AG04450 (cell line): ENCODE data around the gene ARL6IP4. TPM values are rescaled to one million over a fixed set of nuclear protein-coding genes. Genes with fewer than 3 reads are reported as not detected.
"Not testable (repeated sequence)": the region's sequence is repeated elsewhere in the genome, so short reads cannot be mapped to it uniquely, and the experiment has no call there.

Experiments
- CTCF ChIA-PET: fragments of 300-600, 350-600 bp; formaldehyde crosslinking; extraction: SDS; loops from one replicate; lab custom pipeline; 2022; ENCODE audit warnings: antibody characterized with exemption, inconsistent platforms; lab: Charles Lee
- POLR2A ChIA-PET: fragments of 350-600 bp; formaldehyde crosslinking; extraction: SDS; loops from one replicate; lab custom pipeline; 2021; ENCODE audit warnings: antibody characterized with exemption, inconsistent platforms; lab: Yijun Ruan, JAX
- DNase-seq: peaks from one replicate; pipeline ENCODE4 v3.0.0-alpha.2; 2011; ENCODE audit warnings: low read depth, low spot score
- H3K27ac ChIP-seq: one replicate; pipeline ENCODE4 v1.5.1; 2012; ENCODE audit warnings: low read depth, low read length, control low read depth
- H3K27me3 ChIP-seq: one replicate; pipeline ENCODE4 v1.6.0; 2012; ENCODE audit warnings: low read length; ENCODE audit not compliant: control insufficient read depth, insufficient read depth
- H3K4me3 ChIP-seq: 2 replicates; pipeline ENCODE4 v1.5.1; 2011; ENCODE audit warnings: mild to moderate bottlenecking, low read depth, low read length, control low read depth
- H3K9me3 ChIP-seq: 2 replicates; pipeline ENCODE4 v1.5.1; 2012; ENCODE audit warnings: low read length; ENCODE audit not compliant: control insufficient read depth, insufficient read depth
- polyA plus RNA-seq: library from polyadenylated mRNA; depleted of rRNA; stranded (reverse); fragments of >200 nt; gene quantifications from 2 replicates; pipeline ENCODE4 v1.2.3, GENCODE V29; 2011
- TF ChIP-seq, protein P1 (sequence below): IDR thresholded peaks from 2 replicates; pipeline ENCODE4 v1.5.1; 2011; ENCODE audit warnings: low read depth, low read length, control low read depth, inconsistent platforms

The ARL6IP4 gene
- polyA plus RNA-seq, 1 experiment = 185 TPM

DNA sequence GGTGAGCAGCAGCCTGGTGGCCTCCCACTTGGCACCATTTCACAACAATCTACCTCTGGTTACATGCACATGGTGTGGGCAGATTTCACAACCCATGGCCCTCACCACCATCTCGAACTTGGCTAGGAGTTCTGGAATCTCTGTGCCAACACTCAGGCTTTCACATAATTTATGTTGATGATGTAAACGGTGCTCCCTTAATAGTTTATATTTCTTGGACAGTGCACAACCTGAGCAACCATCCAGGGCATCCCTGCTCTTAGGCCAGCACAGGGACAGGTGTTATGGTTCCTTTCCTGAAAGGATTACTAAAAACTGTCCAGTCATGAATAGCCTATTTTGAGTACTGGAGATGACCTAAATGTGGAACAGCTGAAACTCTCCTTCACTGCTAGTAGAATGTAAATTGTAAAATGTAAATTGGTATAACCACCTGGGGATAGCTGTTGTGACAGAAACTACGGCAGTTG, 42.8 kb upstream of the ARL6IP4 start:
- H3K4me3 ChIP-seq = no peak overlapping the region
- no peaks in the 10 kb centered on the region for H3K27me3 ChIP-seq
- ChIA-PET CTCF (no interaction called here), POLR2A (no interaction called here)
- no peak overlapping the region for H3K27ac ChIP-seq
- H3K9me3 ChIP-seq = peaks cover 5% of the 10 kb centered on the region; the same call in 1 of the 2 replicates
- TF ChIP-seq, protein P1, sequence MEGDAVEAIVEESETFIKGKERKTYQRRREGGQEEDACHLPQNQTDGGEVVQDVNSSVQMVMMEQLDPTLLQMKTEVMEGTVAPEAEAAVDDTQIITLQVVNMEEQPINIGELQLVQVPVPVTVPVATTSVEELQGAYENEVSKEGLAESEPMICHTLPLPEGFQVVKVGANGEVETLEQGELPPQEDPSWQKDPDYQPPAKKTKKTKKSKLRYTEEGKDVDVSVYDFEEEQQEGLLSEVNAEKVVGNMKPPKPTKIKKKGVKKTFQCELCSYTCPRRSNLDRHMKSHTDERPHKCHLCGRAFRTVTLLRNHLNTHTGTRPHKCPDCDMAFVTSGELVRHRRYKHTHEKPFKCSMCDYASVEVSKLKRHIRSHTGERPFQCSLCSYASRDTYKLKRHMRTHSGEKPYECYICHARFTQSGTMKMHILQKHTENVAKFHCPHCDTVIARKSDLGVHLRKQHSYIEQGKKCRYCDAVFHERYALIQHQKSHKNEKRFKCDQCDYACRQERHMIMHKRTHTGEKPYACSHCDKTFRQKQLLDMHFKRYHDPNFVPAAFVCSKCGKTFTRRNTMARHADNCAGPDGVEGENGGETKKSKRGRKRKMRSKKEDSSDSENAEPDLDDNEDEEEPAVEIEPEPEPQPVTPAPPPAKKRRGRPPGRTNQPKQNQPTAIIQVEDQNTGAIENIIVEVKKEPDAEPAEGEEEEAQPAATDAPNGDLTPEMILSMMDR = no peak
- DNase-seq = no peak

DNA sequence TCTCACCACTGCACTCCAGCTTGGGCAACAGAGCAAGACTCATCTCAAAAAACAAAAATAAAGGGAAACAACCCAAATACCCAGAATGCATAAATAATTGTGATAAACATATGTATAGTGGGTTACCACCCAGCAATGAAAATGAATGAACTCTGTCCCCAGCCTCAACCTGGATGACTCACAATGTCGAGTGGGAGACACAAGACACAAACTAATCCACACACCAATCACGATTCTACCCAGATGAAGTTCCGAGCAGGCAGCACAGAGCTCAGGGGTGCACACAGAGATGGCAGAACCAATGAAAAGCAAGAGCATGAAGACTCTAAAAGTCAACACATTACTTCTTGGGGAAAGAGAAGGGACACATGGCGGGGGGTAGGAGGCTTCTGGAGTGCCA, 41.4 kb upstream of the ARL6IP4 start:
- TF ChIP-seq, protein P1 = no peak
- ChIA-PET POLR2A (no interaction called here), CTCF (no interaction called here)
- Histone ChIP-seq H3K27me3 (no peaks in the 10 kb centered on the region), H3K9me3 (peaks cover 5% of the 10 kb centered on the region; the same call in 1 of the 2 replicates), H3K4me3 (no peak overlapping the region), H3K27ac (no peak overlapping the region)
- DNase-seq = no peak

DNA sequence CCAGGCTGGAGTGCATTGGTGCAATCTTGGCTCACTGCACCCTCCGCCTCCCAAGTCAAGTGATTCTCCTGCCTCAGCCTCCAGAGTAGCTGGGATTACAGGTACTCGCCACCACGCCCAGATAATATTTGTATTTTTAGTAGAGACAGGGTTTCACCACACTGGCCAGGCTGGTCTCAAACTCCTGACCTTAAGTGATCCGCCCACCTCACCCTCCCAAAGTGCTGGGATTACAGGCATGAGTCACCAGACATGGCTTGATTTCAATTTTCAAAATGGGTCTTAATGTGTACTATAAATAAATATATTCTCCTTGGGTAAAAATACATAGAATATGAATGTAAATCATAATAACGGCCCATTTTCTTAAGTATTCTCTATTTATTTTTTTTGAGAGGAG, 39.1 kb upstream of the ARL6IP4 start:
- H3K27ac ChIP-seq = peak overlapping the region; percentile 11
- H3K27me3 ChIP-seq, POLR2A ChIA-PET, CTCF ChIA-PET, DNase-seq, H3K4me3 ChIP-seq, H3K9me3 ChIP-seq: not testable (repeated sequence)

DNA sequence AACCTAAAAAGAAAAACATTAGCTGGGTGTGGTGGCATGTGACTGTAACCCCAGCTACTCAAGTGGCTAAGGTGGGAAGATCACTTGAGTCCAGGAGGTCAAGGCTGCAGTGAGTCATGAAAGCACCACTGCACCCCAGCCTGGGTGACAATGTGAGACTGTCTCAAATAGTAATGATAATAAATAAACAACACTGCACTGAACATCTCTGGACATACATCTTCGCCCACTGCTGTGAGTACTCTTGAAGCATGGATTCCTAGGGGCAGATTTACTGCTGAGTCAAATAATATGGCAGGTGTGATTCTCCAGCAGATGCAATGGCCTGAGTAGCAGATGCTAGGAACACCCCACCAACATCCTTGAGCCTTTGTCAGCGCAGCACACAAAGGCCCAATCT, 37.8 kb upstream of the ARL6IP4 start:
- DNase-seq = no peak
- POLR2A ChIA-PET = interaction anchor here (1.2 kb wide), 1 partner anchor 9 kb away, joined by 3 read pairs; no protein-coding TSS in a partner anchor
- TF ChIP-seq, protein P1 = no peak
- H3K27me3 ChIP-seq = no peaks in the 10 kb centered on the region
- no peak overlapping the region for H3K27ac ChIP-seq
- no peak overlapping the region for H3K4me3 ChIP-seq
- H3K9me3 ChIP-seq = no peaks in the 10 kb centered on the region; the same call in 1 of the 2 replicates
- CTCF ChIA-PET = interaction anchor here (0.6 kb wide), 1 partner anchor 340 kb away, joined by 5 read pairs; no protein-coding TSS in a partner anchor

DNA sequence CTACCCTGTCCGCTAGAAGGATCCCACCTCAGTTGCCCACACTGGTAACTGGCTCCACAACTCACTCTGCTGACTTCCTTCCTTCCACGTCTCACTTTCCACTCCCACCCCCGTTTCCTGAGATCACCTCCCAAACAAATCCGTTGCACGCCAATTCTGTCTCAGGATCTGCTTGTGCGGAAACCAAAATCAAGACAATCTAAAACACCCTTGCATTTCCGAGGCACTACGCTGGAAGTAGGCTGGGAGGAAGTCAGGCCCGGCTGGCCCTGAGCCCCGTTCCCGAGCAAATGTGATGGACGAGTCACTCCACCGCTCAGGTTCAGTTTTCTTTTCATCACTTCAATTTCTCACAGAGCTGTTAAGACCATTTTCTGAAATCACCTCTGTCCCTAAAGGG, 37.3 kb upstream of the ARL6IP4 start:
- Histone ChIP-seq H3K9me3 (no peaks in the 10 kb centered on the region; the same call in 1 of the 2 replicates), H3K4me3 (no peak overlapping the region), H3K27me3 (no peaks in the 10 kb centered on the region), H3K27ac (no peak overlapping the region)
- TF ChIP-seq, protein P1 = no peak
- DNase-seq = no peak
- CTCF ChIA-PET = interaction anchor here (0.7 kb wide), 1 partner anchor 149 kb away, joined by 3 read pairs; no protein-coding TSS in a partner anchor
- POLR2A ChIA-PET = interaction anchor here (0.7 kb wide), 2 partner anchors 12 to 45 kb away, joined by 3 read pairs; no protein-coding TSS in a partner anchor
